GM06990 (cell line): ENCODE measurements around the gene SLC7A8.
"Not testable (repeated sequence)": the region's sequence is repeated elsewhere in the genome, so short reads cannot be mapped to it uniquely, and the experiment has no call there.

Experiments used
- DNase-seq: peaks from one replicate; pipeline ENCODE4 v3.0.0-alpha.2; 2011; ENCODE audit not compliant: insufficient read length; ENCODE audit errors: extremely low read depth
- H3K27me3 ChIP-seq: replicated peaks from 2 replicates; pipeline ENCODE4 v1.6.0; 2011; ENCODE audit warnings: low read length; ENCODE audit not compliant: control insufficient read depth, insufficient read depth
- H3K36me3 ChIP-seq: 2 replicates; pipeline ENCODE4 v1.5.1; 2011; ENCODE audit warnings: low read length; ENCODE audit not compliant: control insufficient read depth, insufficient read depth
- H3K4me3 ChIP-seq: replicated peaks from 2 replicates; pipeline ENCODE4 v1.5.1; 2011; ENCODE audit warnings: low read depth, mild to moderate bottlenecking, control low read depth, low read length
- CTCF ChIP-seq: IDR thresholded peaks from 2 replicates; pipeline ENCODE4 v1.5.1; 2011; ENCODE audit warnings: low read length, control low read depth, mild to moderate bottlenecking, inconsistent platforms; ENCODE audit not compliant: insufficient read depth, poor library complexity, severe bottlenecking

SLC7A8 gene

DNA sequence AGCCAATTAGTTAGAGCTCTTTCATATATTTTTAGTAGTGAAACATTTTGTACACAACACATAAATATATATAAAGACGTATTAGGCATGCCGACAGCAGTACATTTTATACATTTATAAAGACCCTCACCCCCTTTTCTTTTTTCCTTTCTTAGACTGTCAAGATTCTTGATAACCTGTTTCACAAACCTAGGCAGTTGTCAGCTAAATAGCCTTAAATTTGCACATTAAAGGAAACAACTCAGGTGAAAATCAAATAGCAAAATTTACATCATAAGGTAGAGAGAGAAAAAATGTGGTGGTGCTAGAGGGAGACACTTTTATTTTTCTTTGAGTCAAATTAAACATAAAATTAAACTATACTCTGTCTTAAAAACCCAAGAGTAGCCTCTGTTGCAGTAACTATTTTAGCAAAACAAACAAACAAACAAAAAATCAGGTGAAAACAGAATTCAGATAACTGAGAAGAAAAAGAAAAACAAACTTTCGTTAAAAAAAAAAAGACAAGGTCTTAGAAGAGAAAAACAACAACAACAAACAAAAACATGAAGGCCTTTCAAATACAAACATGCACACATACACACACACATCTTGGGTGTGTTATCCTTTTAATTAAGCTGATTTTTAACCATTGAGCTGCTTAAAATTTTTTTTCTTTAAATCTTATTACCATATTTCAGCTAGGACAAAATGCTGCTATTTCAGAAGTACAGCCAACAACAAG, 23.1 kb upstream of the SLC7A8 start:
- TF ChIP-seq CTCF, result no peak
- no peaks in the 10 kb centered on the region for H3K27me3 ChIP-seq
- H3K36me3 ChIP-seq, result no peaks in the 10 kb centered on the region
- no peak for DNase-seq
- no peak overlapping the region for H3K4me3 ChIP-seq

DNA sequence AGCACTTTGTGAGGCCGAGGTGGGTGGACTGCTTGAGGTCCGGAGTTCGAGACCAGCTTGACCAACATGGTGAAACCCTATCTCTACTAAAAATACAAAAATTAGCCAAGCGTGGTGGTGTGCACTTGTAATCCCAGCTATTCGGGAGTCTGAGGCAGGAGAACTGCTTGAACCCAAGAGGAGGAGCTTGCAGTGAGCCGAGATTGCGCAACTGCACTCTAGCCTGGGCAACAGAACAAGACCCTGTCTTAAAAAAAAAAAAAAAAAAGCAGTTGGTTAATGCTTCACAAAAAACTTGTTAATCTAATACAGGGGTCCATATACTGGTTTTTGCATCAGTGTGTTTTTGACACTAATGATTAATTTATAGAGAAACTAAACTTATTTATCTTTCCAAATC, 18.5 kb upstream of the SLC7A8 start:
- no peak for DNase-seq
- H3K4me3 ChIP-seq, result no peak overlapping the region
- no peaks in the 10 kb centered on the region for H3K36me3 ChIP-seq
- TF ChIP-seq CTCF, result no peak
- no peaks in the 10 kb centered on the region for H3K27me3 ChIP-seq

GRCh38 chr14:23199141-23199540, 15.7 kb upstream of the SLC7A8 start:
- not testable (repeated sequence) for H3K4me3 ChIP-seq, H3K36me3 ChIP-seq, DNase-seq, H3K27me3 ChIP-seq

- not testable (repeated sequence) for H3K27me3 ChIP-seq, DNase-seq, H3K36me3 ChIP-seq, H3K4me3 ChIP-seq
Observed at GRCh38 chr14:23196487-23196886, 13.0 kb upstream of the SLC7A8 start.

DNA sequence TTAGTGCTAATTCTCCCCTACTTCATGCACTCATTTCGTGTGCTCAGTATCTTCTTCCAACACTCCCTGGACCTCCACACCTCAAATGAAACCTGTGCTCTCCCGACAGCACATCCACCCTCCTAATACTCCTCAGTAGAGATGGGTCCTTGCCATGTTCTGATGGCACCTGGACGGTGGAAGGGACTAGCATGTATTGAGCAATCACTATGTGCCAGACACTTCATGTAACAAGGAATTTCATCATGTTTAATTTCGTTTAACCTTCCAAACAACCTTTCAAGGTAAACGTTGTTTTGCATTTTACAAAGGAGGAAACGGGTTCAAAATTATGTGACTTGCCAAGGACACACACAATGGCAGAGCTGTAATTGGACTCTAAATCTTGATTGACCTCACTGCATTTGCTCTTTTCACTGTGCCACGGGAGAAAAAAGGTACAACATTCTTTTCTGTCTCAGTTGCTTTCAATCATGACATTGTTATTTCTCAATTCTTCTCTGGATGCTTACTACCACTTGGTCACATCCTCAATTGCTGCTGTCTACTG, 12.2 kb upstream of the SLC7A8 start:
- H3K4me3 ChIP-seq, result no peak overlapping the region
- no peaks in the 10 kb centered on the region for H3K27me3 ChIP-seq
- H3K36me3 ChIP-seq, result no peaks in the 10 kb centered on the region
- no peak for TF ChIP-seq CTCF
- DNase-seq, result no peak

DNA sequence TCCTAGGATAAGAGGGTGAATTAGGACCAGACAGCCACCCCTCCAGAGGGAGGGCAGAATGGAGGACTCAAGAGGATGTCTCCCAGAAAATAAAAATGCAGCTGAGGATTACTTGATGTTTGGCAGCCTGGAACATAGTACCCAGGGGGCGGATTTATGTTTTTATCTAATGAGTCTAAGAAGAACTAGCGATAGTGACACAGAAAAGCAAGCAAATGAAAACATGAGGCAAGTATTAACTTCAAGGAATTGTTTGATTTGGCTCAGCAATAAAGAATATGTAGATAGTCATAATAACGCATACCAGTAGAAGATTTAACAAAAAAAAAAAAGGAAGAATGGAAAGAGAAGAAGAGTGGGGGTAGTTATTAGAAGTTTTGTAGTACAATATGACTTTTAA, 10.0 kb upstream of the SLC7A8 start:
- no peaks in the 10 kb centered on the region for H3K27me3 ChIP-seq
- no peak overlapping the region for H3K4me3 ChIP-seq
- no peak for DNase-seq

More for the DNA sequence above, 10.0 kb upstream of the SLC7A8 start:
- H3K36me3 ChIP-seq, result no peaks in the 10 kb centered on the region
- no peak for TF ChIP-seq CTCF
